ENCODE results near the gene IMPA2. TPM values are rescaled to one million over a fixed set of nuclear protein-coding genes. Genes with fewer than 3 reads are reported as not detected.
"Not testable (repeated sequence)": the region's sequence is repeated elsewhere in the genome, so short reads cannot be mapped to it uniquely, and the experiment has no call there.

IMPA2 gene
- 25.1 TPM for total RNA-seq

DNA sequence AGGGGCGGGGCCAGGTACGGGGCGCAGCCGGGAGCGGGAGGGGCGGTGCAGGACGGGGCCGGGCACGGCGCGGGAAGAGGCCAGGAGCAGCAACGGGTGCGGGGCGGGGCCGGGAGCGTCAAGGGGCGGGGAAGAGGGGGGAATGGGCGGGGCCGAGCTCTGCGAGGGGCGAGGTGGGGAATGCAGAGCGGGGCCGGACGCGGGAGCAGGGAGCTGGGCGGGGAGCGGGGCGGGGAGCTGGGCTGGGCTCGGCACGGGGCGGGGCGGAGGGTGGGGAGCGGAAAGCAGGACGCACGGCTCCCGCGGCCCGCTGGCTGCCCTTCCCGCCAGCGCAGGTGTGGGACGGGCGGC, at the start of gene IMPA2:
IMPA2 (plus strand) TSS at position 316 of the 351 bp plus-strand sequence. CDS start 163 bp downstream, outside the sequence.
- H3K4me1 ChIP-seq (ENCODE audit: insufficient read depth, low read length), result peaks cover 44% of the 10 kb centered on the region
- peak within 1 kb of the TSS; percentile 61 for H3K4me3 ChIP-seq (ENCODE audit: low read length)
- no peaks in the 10 kb centered on the region for H3K27me3 ChIP-seq (ENCODE audit: insufficient read depth, low read length)
- H3K9me3 ChIP-seq (ENCODE audit: low read depth, low read length), result no peaks in the 10 kb centered on the region

DNA sequence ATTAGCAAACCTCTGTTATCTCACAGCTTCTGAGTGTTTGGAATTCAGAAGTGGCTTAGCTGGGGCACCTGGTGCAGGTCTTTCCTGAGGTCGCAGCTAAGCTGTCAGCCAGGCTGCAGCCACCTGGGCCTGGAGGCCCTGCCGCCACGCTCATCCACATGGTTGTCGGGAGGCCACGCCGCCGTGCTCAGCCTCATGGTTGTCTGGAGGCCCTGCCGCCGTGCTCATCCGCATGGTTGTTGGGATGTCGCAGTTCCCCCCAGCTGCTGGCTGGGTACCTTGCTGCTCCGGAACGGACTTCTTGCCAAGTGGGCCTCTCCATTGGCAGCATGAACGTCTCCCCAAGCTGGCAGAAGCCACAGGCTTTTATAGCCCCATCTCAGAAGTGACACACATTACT, 48.9 kb upstream of the IMPA2 start:
- Histone ChIP-seq H3K4me3 (ENCODE audit: low read length) (no peak overlapping the region), H3K4me1 (ENCODE audit: insufficient read depth, low read length) (peaks cover 9% of the 10 kb centered on the region), H3K9me3 (ENCODE audit: low read depth, low read length) (no peaks in the 10 kb centered on the region), H3K27me3 (ENCODE audit: insufficient read depth, low read length) (no peaks in the 10 kb centered on the region)

DNA sequence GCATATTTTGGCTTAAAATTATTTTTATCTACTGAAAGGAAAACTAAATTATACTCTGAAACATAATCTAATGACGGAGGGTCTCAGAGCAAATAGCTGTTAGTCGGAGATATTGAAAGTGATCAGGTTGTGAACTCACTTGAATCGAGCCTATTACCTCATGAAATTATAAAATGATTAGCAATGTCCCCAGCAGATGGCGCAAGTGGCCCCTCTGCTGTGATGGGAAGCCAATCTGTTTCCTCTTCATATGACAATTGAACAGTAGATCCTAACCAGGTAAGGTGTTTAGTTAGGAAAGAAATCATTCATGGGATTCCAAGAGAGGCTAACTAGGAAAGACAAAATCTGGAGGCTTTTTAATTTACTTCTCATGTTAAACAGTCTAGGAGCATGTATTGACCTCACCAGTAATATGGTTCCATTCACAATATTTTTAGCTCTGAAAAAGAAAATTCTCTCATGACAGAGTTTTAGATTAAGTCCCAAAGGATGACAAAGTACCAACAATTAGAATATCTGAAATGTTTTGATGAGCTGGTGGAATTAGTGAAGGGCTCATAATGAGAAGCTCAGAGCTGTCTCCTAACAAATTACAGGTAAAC, 43.3 kb upstream of the IMPA2 start:
- H3K27me3 ChIP-seq (ENCODE audit: insufficient read depth, low read length), result no peaks in the 10 kb centered on the region
- H3K4me1 ChIP-seq (ENCODE audit: insufficient read depth, low read length), result peaks cover 11% of the 10 kb centered on the region
- no peaks in the 10 kb centered on the region for H3K9me3 ChIP-seq (ENCODE audit: low read depth, low read length)
- H3K4me3 ChIP-seq (ENCODE audit: low read length), result no peak overlapping the region

DNA sequence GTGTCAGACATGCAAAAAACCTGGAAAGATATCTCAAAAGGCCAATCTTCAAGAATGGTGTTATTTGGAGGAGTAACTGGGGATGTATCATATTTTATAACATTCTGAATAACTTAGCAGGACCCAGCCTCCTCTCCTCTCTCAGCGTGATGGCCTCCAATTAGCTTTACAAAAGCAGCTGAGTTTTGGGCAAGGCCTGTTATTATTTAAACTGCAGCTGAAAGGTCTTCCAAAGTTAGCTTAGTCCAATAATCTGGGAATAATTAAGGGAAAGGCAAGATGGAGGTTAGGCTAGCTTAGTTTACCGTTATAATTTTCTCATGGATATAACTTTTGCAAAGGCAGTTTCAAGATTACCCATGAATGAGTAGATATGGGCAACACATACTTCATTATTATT, 40.4 kb upstream of the IMPA2 start:
- no peak overlapping the region for H3K4me3 ChIP-seq (ENCODE audit: low read length)
- no peaks in the 10 kb centered on the region for H3K9me3 ChIP-seq (ENCODE audit: low read depth, low read length)
- no peaks in the 10 kb centered on the region for H3K27me3 ChIP-seq (ENCODE audit: insufficient read depth, low read length)
- H3K4me1 ChIP-seq (ENCODE audit: insufficient read depth, low read length), result peaks cover 13% of the 10 kb centered on the region

DNA sequence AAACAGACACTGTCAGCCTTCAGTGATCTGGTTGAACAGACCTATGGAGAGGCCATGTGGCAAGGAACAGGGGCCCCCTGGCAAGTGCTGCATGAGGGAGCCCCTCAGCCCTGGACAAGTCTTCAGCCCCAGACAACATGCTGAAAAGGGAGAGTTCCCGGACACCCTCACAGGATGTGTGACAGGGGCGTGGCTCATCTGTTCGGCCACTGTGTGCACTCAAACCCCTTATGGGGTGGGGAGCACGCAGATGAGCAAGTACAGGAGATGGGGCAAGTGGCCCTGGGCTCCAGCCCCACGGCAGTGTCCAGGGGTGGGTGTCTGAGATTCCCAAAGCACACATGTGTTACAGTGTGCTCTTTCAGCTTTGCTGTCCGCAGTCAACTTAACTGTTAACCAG, 37.8 kb upstream of the IMPA2 start:
- Histone ChIP-seq H3K27me3 (ENCODE audit: insufficient read depth, low read length) (no peaks in the 10 kb centered on the region), H3K9me3 (ENCODE audit: low read depth, low read length) (no peaks in the 10 kb centered on the region), H3K4me3 (ENCODE audit: low read length) (no peak overlapping the region), H3K4me1 (ENCODE audit: insufficient read depth, low read length) (peaks cover 21% of the 10 kb centered on the region)

DNA sequence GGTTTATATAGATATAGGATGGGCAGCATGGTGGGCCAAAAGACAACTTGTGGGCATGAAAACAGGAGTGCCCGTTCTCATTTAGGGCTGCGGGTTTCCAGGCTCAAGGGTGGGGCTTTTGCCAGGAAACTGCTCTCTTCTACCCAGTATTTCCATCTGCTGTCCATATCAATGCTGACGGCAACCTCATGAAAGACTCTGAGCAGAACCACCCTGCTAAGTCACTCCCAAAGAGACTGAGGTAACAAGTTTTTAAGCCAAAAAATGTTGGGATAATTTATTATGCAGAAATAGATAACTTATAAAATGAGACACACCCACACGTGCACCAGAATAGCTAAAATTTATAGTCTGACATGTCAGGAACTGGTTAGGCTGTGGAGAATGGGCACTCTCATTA, 37.1 kb upstream of the IMPA2 start:
- no peak overlapping the region for H3K4me3 ChIP-seq (ENCODE audit: low read length)
- peaks cover 21% of the 10 kb centered on the region for H3K4me1 ChIP-seq (ENCODE audit: insufficient read depth, low read length)
- H3K9me3 ChIP-seq (ENCODE audit: low read depth, low read length), result no peaks in the 10 kb centered on the region
- H3K27me3 ChIP-seq (ENCODE audit: insufficient read depth, low read length), result no peaks in the 10 kb centered on the region

DNA sequence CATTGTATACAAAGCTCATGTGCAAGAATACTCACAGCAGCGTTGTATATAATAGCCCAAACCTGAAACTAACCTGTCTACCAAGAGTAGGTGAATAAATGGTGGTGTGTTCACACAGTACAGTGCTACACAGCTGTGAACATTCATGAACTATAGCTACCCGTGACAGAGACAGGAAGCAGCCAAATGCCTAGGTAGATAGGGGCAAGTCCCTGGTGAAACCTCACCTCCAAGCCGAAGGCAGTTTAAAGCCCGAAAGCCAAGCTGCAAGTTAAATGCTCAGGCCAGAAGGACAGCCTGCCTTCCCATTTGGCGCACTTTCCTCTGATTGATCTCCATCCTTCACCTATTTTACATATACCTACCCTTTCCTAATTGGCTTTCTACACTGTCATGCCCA, 36.5 kb upstream of the IMPA2 start:
- Histone ChIP-seq H3K4me1 (ENCODE audit: insufficient read depth, low read length) (peaks cover 21% of the 10 kb centered on the region), H3K4me3 (ENCODE audit: low read length) (no peak overlapping the region), H3K9me3 (ENCODE audit: low read depth, low read length) (no peaks in the 10 kb centered on the region), H3K27me3 (ENCODE audit: insufficient read depth, low read length) (no peaks in the 10 kb centered on the region)

DNA sequence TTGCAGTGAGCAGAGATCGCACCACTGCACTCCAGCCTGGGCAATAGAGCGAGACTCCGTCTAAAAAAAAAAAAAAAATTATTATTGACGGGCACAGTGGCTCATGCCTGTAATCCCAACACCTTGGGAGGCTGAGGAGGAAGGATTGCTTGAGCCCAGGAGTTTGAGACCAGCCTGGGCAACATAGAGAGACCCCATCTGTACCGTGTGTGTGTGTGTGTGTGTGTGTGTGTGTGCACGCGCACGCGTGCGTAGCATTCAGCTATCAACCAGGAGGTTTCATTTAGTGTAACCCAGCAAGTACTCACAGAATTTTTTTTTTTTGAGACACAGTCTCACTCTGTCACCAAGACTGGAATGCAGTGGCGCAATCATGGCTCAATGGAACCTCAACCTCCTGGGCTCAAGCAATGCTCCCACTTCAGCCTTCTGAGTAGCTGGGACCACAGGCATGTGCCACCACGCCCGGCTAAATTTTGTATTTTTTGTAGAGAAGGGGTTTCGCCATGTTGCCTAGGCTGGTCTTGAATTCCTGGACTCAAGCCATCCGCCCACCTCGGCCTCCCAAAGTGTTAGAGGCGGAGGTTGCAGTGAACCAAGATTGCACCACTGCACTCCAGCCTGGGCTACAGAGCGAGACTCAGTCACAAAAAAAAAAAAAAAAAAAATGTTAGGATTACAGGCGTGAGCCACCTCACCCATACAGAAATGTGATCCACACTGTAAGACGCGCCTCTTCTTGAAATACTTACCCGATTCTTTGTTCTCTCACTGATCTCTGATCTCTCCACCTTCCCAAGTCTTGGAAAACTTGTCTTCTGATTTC, 35.3 kb upstream of the IMPA2 start:
- H3K27me3 ChIP-seq (ENCODE audit: insufficient read depth, low read length); H3K4me3 ChIP-seq (ENCODE audit: low read length); H3K9me3 ChIP-seq (ENCODE audit: low read depth, low read length): not testable (repeated sequence)
- H3K4me1 ChIP-seq (ENCODE audit: insufficient read depth, low read length), result peaks cover 21% of the 10 kb centered on the region

DNA sequence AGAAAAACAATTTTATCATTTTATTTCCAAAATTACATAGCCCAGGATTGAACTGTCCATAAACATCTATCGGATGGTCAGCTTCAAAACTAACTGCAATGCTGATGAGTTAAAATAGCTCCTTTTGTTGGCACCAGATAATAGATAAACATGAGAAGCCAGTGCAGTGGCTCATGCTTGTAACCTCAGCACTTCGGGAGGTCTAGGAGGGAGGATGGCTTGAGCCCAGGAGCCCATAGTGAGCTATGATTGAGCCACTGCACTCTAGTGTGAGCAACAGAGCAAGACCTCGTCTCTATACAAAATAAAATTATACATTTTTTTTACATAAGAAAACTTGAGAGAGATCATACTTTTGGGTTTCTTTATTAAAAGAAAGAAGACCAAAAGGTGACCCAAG, 34.6 kb upstream of the IMPA2 start:
- Histone ChIP-seq H3K27me3 (ENCODE audit: insufficient read depth, low read length) (no peaks in the 10 kb centered on the region), H3K4me1 (ENCODE audit: insufficient read depth, low read length) (peaks cover 21% of the 10 kb centered on the region), H3K4me3 (ENCODE audit: low read length) (peak overlapping the region; percentile 45)

DNA sequence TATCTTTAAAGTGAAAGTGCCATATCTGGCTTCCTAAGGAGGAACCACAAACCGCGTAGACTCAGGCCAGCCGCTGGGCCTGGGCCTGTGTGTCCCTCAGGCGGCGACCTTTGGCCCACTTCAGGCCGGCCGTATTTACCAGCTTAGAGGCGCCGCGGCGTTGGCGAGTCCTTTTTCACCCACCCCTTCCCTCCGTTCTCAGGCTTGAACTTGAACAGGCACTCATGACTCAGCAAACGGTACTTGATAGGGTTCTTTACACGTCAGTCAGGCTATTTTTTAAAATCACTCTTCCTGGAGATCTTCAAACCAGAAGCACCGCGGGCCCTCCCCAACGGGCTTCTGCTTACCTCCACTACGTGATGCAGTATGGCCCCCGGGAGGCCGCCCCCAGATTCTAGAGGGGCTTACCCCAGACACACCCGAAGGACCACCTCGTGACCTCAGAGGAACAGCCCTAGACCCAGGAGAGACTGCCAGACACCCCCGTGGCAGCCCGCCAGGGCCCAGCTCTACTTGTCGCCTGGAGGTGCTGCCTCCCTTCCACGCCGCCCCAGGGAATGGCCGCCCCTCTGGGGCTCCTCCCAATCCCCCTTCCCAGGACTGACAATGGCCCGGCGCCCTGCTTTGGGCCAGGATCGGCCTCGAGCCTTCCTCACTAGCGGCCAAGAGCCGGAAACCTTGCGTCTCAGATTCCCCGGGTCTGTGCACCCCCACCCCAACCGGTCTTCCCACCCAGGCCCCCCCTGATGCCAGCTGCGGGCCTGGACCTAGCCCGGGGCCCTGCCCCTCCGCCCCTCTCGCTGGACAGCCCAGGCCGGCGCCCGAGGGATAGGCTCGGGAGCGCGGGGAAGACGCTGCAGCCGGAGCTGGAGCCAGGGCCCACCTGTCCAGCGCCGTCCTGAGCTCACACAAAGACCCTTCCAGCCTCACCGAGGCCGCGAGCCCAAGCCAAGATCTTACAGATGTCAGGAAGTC, 33.8 kb upstream of the IMPA2 start:
- H3K4me3 ChIP-seq (ENCODE audit: low read length), result peak overlapping the region; percentile 45
- peaks cover 21% of the 10 kb centered on the region for H3K4me1 ChIP-seq (ENCODE audit: insufficient read depth, low read length)
- no peaks in the 10 kb centered on the region for H3K27me3 ChIP-seq (ENCODE audit: insufficient read depth, low read length)
- no peaks in the 10 kb centered on the region for H3K9me3 ChIP-seq (ENCODE audit: low read depth, low read length)

More for the DNA sequence above, 34.6 kb upstream of the IMPA2 start:
- no peaks in the 10 kb centered on the region for H3K9me3 ChIP-seq (ENCODE audit: low read depth, low read length)

DNA sequence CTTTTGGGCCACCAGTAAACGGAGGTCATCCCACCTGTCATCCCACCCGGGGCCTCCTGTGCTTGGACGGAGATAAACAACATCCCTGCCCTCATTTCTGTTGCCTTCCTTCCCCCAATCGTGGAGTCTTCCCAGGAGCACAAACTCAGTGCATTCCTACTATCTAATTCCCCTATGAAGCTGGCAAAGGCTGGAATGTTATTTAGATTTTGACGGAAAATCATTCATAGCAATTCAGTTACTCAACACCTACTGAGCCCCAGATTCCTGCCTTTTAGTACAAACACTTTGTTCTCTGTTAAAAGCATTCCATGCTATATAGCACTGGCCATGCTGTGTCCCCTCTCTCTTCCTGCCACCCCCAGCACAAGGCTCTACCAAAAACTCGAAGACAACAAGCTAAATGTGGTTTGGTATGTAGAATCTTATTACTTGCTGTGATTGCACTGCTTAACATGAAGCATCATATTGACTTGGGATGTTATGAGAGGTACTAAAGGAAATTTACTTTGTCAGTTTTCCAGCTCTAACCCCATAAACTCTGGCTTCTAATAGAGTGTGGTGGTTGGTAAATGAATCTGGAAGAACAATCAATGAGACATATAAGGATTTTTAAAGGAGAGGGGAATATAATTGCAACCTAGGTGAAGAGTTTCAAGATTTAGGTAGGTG, 32.3 kb upstream of the IMPA2 start:
- no peaks in the 10 kb centered on the region for H3K9me3 ChIP-seq (ENCODE audit: low read depth, low read length)
- peaks cover 21% of the 10 kb centered on the region for H3K4me1 ChIP-seq (ENCODE audit: insufficient read depth, low read length)
- H3K27me3 ChIP-seq (ENCODE audit: insufficient read depth, low read length), result no peaks in the 10 kb centered on the region
- no peak overlapping the region for H3K4me3 ChIP-seq (ENCODE audit: low read length)

DNA sequence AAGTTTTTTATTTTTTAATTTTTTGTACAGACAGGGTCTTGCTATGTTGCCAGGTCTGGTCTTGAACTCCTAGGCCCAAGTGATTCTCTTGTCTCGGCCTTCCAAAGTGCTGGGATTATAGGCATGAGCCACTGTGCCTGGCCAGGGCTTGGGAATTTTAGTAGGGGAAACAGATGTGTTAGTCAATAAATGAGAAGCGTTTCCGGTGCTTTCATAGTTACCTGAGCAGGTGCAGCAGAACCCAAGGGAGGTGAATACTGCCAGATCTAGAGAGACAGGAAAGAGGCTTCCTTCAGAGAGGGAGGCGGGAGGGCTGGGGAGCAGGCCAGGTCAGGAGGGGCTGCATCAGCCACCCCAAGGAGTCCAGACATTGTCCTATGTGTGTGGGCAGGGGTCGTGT, 30.5 kb upstream of the IMPA2 start:
- Histone ChIP-seq H3K4me3 (ENCODE audit: low read length) (no peak overlapping the region), H3K9me3 (ENCODE audit: low read depth, low read length) (no peaks in the 10 kb centered on the region), H3K4me1 (ENCODE audit: insufficient read depth, low read length) (peaks cover 20% of the 10 kb centered on the region), H3K27me3 (ENCODE audit: insufficient read depth, low read length) (no peaks in the 10 kb centered on the region)

DNA sequence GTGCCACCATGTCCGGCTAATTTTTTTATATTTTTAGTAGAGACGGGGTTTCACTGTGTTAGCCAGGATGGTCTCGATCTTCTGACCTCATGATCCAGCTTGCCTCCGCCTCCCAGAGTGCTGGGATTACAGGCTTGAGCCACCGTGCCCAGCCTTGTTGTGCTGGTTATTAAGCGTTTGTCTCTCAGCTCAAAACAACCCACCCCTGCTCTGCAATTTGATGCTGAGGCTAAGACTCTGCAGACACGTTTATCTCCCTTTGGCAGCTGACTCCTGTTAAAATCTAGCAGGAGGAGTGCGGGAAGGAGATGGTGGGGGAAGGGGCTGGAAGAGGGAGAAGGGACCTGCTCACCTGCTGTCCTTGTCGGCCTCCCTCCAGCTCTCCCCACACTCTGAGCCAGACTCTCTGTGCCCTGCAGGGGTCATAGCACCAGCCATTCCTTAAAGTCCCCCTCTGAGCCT, 29.9 kb upstream of the IMPA2 start:
- peaks cover 15% of the 10 kb centered on the region for H3K4me1 ChIP-seq (ENCODE audit: insufficient read depth, low read length)
- no peaks in the 10 kb centered on the region for H3K9me3 ChIP-seq (ENCODE audit: low read depth, low read length)
- H3K4me3 ChIP-seq (ENCODE audit: low read length), result no peak overlapping the region
- H3K27me3 ChIP-seq (ENCODE audit: insufficient read depth, low read length), result no peaks in the 10 kb centered on the region

DNA sequence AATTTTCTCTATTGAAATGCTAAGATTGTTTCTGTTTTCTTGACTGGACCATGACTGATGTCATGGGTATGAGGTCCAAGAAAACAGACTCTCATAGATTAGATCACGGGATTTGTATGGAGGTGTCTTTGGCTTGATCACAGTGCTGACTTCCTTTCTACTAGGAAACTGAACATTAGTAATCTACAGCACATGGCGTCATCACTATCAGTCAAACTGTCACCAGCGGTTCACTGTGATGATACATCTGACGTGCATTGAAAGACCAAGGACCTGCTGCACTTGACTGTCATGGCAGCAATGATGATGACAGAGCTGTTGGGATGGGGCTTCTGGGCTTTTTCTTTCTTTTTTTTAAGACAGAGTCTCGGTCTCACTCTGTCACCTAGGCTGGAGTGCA, 28.2 kb upstream of the IMPA2 start:
- Histone ChIP-seq H3K9me3 (ENCODE audit: low read depth, low read length) (peaks cover 6% of the 10 kb centered on the region), H3K4me3 (ENCODE audit: low read length) (no peak overlapping the region), H3K4me1 (ENCODE audit: insufficient read depth, low read length) (peaks cover 2% of the 10 kb centered on the region), H3K27me3 (ENCODE audit: insufficient read depth, low read length) (no peaks in the 10 kb centered on the region)
